Kidney (tissue), 14 donors: ENCODE measurements around the gene ACSM4. TPM values are rescaled to one million over a fixed set of nuclear protein-coding genes. Genes with fewer than 3 reads are reported as not detected.

Source experiments
- DNase-seq, 5 donors: peaks; one replicate each; pipeline ENCODE4 v3.0.0-alpha.2; 2013 to 2020
- FAIRE-seq: peaks from 2 replicates; lab custom pipeline; 2012; peaks lifted over from hg19 to GRCh38; lab: Jason Lieb, UNC
- H3K27ac ChIP-seq, 2 donors: one replicate each; pipeline ENCODE4 v1.7.0; 2013; ENCODE audit warnings: low read depth in 2 of 2, low read length in 2 of 2, inconsistent platforms in 1 of 2
- H3K27me3 ChIP-seq: one replicate; pipeline ENCODE4 v1.7.1; 2013; ENCODE audit warnings: low read length, inconsistent platforms; ENCODE audit not compliant: control insufficient read depth, insufficient read depth
- H3K36me3 ChIP-seq, 3 donors: one replicate each; pipeline versions ENCODE4 v1.7.0 to v1.7.1; 2013; ENCODE audit warnings: low read length in 3 of 3, control low read depth in 1 of 3, inconsistent platforms in 1 of 3; ENCODE audit not compliant: insufficient read depth in 3 of 3, control insufficient read depth in 2 of 3
- H3K4me1 ChIP-seq, 3 donors: one replicate each; pipeline versions ENCODE4 v1.7.0 to v1.7.1; 2013; ENCODE audit warnings: low read length in 3 of 3, inconsistent platforms in 1 of 3, low read depth in 1 of 3; ENCODE audit not compliant: control insufficient read depth in 2 of 3, insufficient read depth in 2 of 3
- H3K4me3 ChIP-seq, 3 donors: one replicate each; pipeline versions ENCODE4 v1.7.0 to v1.8.1; 2013; ENCODE audit warnings: low read length in 3 of 3, control low read depth in 1 of 3, inconsistent platforms in 1 of 3
- H3K9ac ChIP-seq, 3 donors: one replicate each; pipeline versions ENCODE4 v1.7.0 to v1.7.1; 2013; ENCODE audit warnings: low read length in 3 of 3, control low read depth in 1 of 3, inconsistent platforms in 1 of 3
- H3K9me3 ChIP-seq, 3 donors: one replicate each; pipeline versions ENCODE4 v1.7.0 to v1.7.1; 2013; ENCODE audit warnings: low read length in 3 of 3, control low read depth in 1 of 3, inconsistent platforms in 1 of 3; ENCODE audit not compliant: control insufficient read depth in 2 of 3, insufficient read depth in 1 of 3
- CTCF ChIP-seq: IDR thresholded peaks from 3 replicates; pipeline ENCODE4 v1.5.1; 2012; ENCODE audit warnings: mild to moderate bottlenecking, moderate library complexity, borderline replicate concordance; ENCODE audit not compliant: insufficient read depth; ENCODE audit errors: extremely low read depth
- intact Hi-C: fragments of 100-400 bp; cut with DNase I; formaldehyde crosslinking; loops from one replicate; pipeline ENCODE4 v1.11.1; 2022
- polyA plus RNA-seq: library from polyadenylated mRNA; stranded (reverse); fragments of 350-450 nt; fragmentation: Illumina TruSeq; extraction: RNeasy Lipid Tissue Mini Kit (QIAGEN cat#74804); gene quantifications from one replicate; pipeline ENCODE4 v1.2.3, GENCODE V29; 2014; ENCODE audit warnings: low read depth, low replicate concordance; ENCODE audit not compliant: insufficient read depth
- total RNA-seq: library from RNA; stranded (reverse); fragmentation: NEBNext Ultra II Directional; extraction: Animal tissue kit (Norgen Biotek cat#: 25700); gene quantifications from one replicate; pipeline ENCODE4 v1.2.1, GENCODE V29; 2021
- donor health status: control.
- donor health status: control.
- donor health status: control.
- donor health status: control.
- donor health status: control.
- donor health status: DM: yes; HTN: yes; CAD: no.
- donor health status: Normal renal cell carcinoma (clear cell type).

The ACSM4 gene
- total and polyA plus RNA-seq, 2 donors from 2014 or later = not detected

- H3K36me3 ChIP-seq = no peaks in the 10 kb centered on the region
- H3K9ac ChIP-seq = no peak overlapping the region
- peaks cover 0 to 3% (median 0%) of the 10 kb centered on the region in 3 donors for H3K9me3 ChIP-seq
- DNase-seq (no peak), FAIRE-seq (no peak)
- TF ChIP-seq CTCF = no peak
- no peaks in the 10 kb centered on the region for H3K27me3 ChIP-seq
- H3K27ac ChIP-seq = no peak overlapping the region
- H3K4me1 ChIP-seq = no peaks in the 10 kb centered on the region
- H3K4me3 ChIP-seq = no peak overlapping the region
- intact Hi-C loops = no loop called here
Observed at GRCh38 chr12:7339675-7340074, 35.8 kb downstream of the ACSM4 start.

GRCh38 chr12:7344833-7345606, 41.1 kb downstream of the ACSM4 start:
- intact Hi-C loops = no loop called here
- Histone ChIP-seq H3K27ac (no peak overlapping the region), H3K9ac (no peak overlapping the region), H3K27me3 (no peaks in the 10 kb centered on the region), H3K9me3 (peaks cover 0 to 4% (median 0%) of the 10 kb centered on the region in 3 donors), H3K36me3 (no peaks in the 10 kb centered on the region), H3K4me1 (no peaks in the 10 kb centered on the region), H3K4me3 (no peak overlapping the region)
- no peak for TF ChIP-seq CTCF
- no peak for DNase-seq
- FAIRE-seq = no peak

- Histone ChIP-seq H3K9ac (no peak overlapping the region), H3K27ac (no peak overlapping the region), H3K4me3 (no peak overlapping the region), H3K9me3 (peaks cover 0 to 4% (median 0%) of the 10 kb centered on the region in 3 donors), H3K4me1 (no peaks in the 10 kb centered on the region), H3K27me3 (no peaks in the 10 kb centered on the region), H3K36me3 (no peaks in the 10 kb centered on the region)
- FAIRE-seq = no peak
- no peak for TF ChIP-seq CTCF
- no peak for DNase-seq
- intact Hi-C loops = no loop called here
Observed at GRCh38 chr12:7346551-7347225, 42.8 kb downstream of the ACSM4 start.
